ENCODE data around the gene CFAP97. TPM values are rescaled to one million over a fixed set of nuclear protein-coding genes. Genes with fewer than 3 reads are reported as not detected.

CFAP97 gene
- total and polyA plus RNA-seq, 9 donors = 14.1 to 57.6 (median 38.2) TPM

- H3K9me3 ChIP-seq = no peaks in the 10 kb centered on the region
- 51 to 66% (median 56%) methylated on average over 10 of the region's 10 CpGs for WGBS, 3 donors
- peaks cover 5% of the 10 kb centered on the region for H3K4me1 ChIP-seq (ENCODE audit: insufficient read depth)
- H3K27me3 ChIP-seq = no peaks in the 10 kb centered on the region
- intact Hi-C loops (cut with DNase I) = no loop called here
- no peak for DNase-seq
- no peak overlapping the region for H3K4me3 ChIP-seq
- peak overlapping the region in 1 of 2 donors; percentile 85 for H3K27ac ChIP-seq
- H3K36me3 ChIP-seq = no peaks in the 10 kb centered on the region
- TF ChIP-seq CTCF (IDR thresholded peaks at IDR 0.05) (no peak), POLR2A (IDR thresholded peaks at IDR 0.05) (no peak), EP300 (IDR thresholded peaks at IDR 0.05) (no peak)
Measured at GRCh38 chr4:185138161-185138560, 65.6 kb downstream of the CFAP97 start.

- WGBS, 3 donors = 6 to 26% (median 11%) methylated on average over 24 of the region's 24 CpGs
- Histone ChIP-seq H3K27ac (peak overlapping the region; percentile 23 to 85), H3K36me3 (no peaks in the 10 kb centered on the region), H3K4me3 (peak overlapping the region; percentile 9), H3K9me3 (no peaks in the 10 kb centered on the region), H3K27me3 (no peaks in the 10 kb centered on the region), H3K4me1 (ENCODE audit: insufficient read depth) (peaks cover 5% of the 10 kb centered on the region)
- intact Hi-C loops (cut with DNase I) = no loop called here
- TF ChIP-seq POLR2A (IDR thresholded peaks at IDR 0.05) (no peak), EP300 (IDR thresholded peaks at IDR 0.05) (no peak), CTCF (IDR thresholded peaks at IDR 0.05) (no peak)
- DNase-seq = peak; percentile 72 to 83 (median 74)
Measured at GRCh38 chr4:185137233-185137925, 66.4 kb downstream of the CFAP97 start.

- WGBS, 3 donors = 32 to 37% (median 34%) methylated on average over 3 of the region's 3 CpGs
- no peak for DNase-seq
- Histone ChIP-seq H3K4me1 (ENCODE audit: insufficient read depth) (peaks cover 4% of the 10 kb centered on the region), H3K4me3 (no peak overlapping the region), H3K27me3 (no peaks in the 10 kb centered on the region), H3K27ac (no peak overlapping the region), H3K9me3 (no peaks in the 10 kb centered on the region), H3K36me3 (no peaks in the 10 kb centered on the region)
- no peak for TF ChIP-seq EP300 (IDR thresholded peaks at IDR 0.05)
- TF ChIP-seq CTCF (IDR thresholded peaks at IDR 0.05) = peak; percentile 75 to 86 (median 80)
- no peak for TF ChIP-seq POLR2A (IDR thresholded peaks at IDR 0.05)
- intact Hi-C loops (cut with DNase I) = loop anchor here in 1 of 4 donors (5.0 kb wide), 2 partner anchors 37 to 92 kb away; no protein-coding TSS in a partner anchor
Measured at GRCh38 chr4:185134307-185134869, 69.4 kb downstream of the CFAP97 start.

GRCh38 chr4:185128272-185129119, 75.3 kb downstream of the CFAP97 start:
- TF ChIP-seq POLR2A (IDR thresholded peaks at IDR 0.05) = peak; percentile 7
- peak in 1 of 3 donors; percentile 43 for TF ChIP-seq CTCF (IDR thresholded peaks at IDR 0.05)
- TF ChIP-seq EP300 (IDR thresholded peaks at IDR 0.05) = no peak
- Histone ChIP-seq H3K9me3 (no peaks in the 10 kb centered on the region), H3K4me3 (peak overlapping the region; percentile 76), H3K4me1 (ENCODE audit: insufficient read depth) (no peaks in the 10 kb centered on the region), H3K27me3 (no peaks in the 10 kb centered on the region), H3K27ac (peak overlapping the region; percentile 69 to 90), H3K36me3 (no peaks in the 10 kb centered on the region)
- intact Hi-C loops (cut with DNase I) = no loop called here
- DNase-seq = peak; percentile 59 to 71 (median 64)
- 1 to 2% (median 2%) methylated on average over 53 to 74 of the region's 74 CpGs for WGBS, 3 donors

All from ovary (tissue), 9 donors.